ENCODE measurements around the gene HLCS.
A peak's percentile ranks its signal among the peaks of the same experiment; 100 is the strongest.

HLCS gene

DNA sequence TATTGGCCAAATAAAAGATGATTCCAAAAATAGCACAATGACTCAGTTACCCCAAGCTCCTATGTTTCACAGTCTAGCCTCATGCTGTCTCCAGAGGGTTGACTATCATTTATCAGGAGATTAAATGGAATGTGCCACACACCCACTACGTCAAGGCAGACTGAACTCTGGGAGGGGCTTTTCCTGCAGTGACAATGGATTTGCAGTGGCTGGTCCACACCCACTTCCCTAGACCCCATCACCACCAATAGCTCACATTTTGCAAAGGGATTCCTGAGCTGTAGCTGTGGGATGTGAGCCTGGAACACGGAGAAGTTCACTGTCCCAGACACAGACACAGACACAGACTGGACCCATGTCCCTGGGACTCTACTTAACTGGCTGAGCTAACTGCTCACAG, 77.1 kb downstream of the HLCS start:
- DNase-seq (no peak), ATAC-seq (replicated peaks) (no peak)
- Mint-ChIP-seq H3K9me3 (no peaks in the 10 kb centered on the region), H3K4me1 (ENCODE audit: low read depth in 2 of 2) (peaks cover 0 to 2% of the 10 kb centered on the region in 2 donors), H3K36me3 (ENCODE audit: insufficient read depth) (peaks cover 13% of the 10 kb centered on the region), H3K27ac (peak overlapping the region in 1 of 2 donors; percentile 76), H3K27me3 (no peaks in the 10 kb centered on the region), H3K4me3 (no peak overlapping the region)

DNA sequence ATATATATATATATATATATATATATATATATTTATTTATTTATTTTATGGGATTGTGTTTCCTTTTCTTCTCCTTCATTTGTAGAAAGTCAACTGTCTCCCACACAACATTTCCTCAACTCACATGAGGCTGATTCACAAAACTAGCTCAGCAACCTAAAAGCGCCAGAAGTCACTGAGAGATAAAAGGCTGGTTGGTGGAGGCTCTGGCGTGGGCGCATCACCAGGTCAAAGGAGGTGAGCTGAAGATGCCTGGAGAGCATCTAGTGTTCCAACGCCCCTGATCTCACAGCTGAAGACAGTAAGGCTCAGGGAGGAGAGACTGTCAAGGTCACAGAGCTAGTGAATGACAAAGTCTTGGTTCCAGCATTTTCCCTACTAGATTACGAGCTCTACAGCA, 78.0 kb downstream of the HLCS start:
- ATAC-seq (replicated peaks) (no peak), DNase-seq (no peak)
- Mint-ChIP-seq H3K4me1 (ENCODE audit: low read depth in 2 of 2) (peaks cover 0 to 2% of the 10 kb centered on the region in 2 donors), H3K36me3 (ENCODE audit: insufficient read depth) (peaks cover 10% of the 10 kb centered on the region), H3K27ac (no peak overlapping the region), H3K4me3 (no peak overlapping the region), H3K27me3 (no peaks in the 10 kb centered on the region), H3K9me3 (no peaks in the 10 kb centered on the region)

DNA sequence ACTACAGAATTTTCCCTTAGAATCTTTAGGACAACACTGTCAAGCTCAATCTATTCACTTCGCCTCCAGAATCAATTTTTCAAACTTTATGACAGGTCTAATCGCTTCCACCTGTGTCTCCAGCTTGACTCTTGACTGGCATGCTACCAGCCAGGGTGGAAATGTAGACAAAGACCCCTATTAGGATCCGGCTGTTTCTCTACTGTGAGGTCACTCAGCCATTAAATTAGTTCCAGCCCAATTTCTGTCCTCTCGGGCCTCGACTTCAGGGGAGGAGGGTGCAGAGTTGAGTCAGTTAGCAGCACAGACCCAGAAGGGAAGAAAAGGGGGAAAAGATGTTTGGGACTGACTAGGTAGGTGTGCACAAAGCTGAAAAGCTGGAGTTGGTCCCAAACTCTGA, 78.5 kb downstream of the HLCS start:
- Mint-ChIP-seq H3K4me3 (no peak overlapping the region), H3K27ac (no peak overlapping the region), H3K9me3 (no peaks in the 10 kb centered on the region), H3K27me3 (no peaks in the 10 kb centered on the region), H3K36me3 (ENCODE audit: insufficient read depth) (peaks cover 7% of the 10 kb centered on the region), H3K4me1 (ENCODE audit: low read depth in 2 of 2) (peaks cover 0 to 2% of the 10 kb centered on the region in 2 donors)
- DNase-seq (no peak), ATAC-seq (replicated peaks) (no peak)

DNA sequence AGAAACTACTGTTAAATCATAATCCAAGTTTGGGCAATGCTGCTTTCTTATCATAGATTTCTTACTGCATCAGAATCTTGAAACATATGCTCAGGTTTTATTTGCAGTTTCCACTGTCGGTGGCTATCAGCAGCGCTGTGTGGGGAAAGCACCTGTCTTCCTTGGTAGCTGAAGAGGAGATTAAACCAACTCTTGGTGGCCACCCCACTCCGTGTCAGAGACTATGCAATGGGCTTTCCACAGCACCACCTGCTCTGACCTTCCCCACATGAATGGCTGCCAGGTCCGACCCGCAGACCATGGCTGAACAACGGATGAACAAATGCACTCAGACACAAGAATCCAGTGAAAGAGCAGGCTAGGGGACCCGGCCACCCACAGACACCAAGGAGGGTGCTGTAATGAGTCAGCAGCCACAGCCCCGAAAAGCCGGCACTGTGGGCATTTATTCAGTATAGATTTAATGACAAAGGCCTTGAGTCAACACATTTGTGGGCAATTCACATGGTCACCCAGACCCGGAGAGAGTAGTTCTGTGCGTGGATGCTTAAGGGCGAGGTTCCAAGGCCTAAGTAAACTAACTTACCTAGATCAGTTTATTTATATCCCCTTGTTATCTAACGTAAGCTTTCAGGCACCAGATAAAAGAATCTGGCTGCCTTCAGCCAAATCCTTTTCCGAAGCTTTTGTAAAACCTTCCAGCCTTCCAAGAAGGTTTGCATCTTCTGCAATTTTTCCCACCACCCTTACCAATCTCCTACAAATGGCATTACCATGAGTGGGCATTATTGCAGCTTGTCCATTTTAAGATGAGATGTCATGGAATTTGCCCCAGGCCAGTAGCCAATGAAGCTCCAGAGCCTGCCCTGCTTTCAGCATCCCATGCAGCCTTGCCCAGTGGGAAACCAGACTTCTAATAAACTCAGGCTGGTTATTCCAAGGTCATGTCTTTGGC, 82.7 kb downstream of the HLCS start:
- H3K27me3 Mint-ChIP-seq = no peaks in the 10 kb centered on the region
- no peak overlapping the region for H3K4me3 Mint-ChIP-seq
- no peak for DNase-seq
- H3K9me3 Mint-ChIP-seq = no peaks in the 10 kb centered on the region
- H3K4me1 Mint-ChIP-seq (ENCODE audit: low read depth in 2 of 2) = peaks cover 0 to under 1% of the 10 kb centered on the region in 2 donors
- H3K36me3 Mint-ChIP-seq (ENCODE audit: insufficient read depth) = peaks cover 4% of the 10 kb centered on the region
- H3K27ac Mint-ChIP-seq = no peak overlapping the region
- no peak for ATAC-seq (replicated peaks)

DNA sequence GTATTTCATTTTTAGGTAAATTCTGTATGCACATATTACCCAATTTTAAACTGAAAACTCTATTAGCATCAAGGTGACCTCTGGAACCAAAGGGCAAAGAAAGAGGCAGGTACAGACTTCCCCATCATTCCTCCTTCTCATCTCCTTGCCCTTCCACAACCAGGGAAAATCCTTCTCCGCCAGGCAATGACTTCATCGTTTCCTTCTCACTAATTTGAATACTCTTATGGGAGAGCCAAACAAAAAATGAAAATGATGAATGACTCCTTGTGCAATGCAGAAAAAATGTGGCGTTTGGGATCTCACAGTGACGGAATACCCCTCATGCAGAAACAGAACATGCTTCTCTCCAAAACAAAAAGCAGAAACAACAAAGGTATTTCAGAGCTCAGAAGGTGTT, 83.7 kb downstream of the HLCS start:
- Mint-ChIP-seq H3K9me3 (no peaks in the 10 kb centered on the region), H3K27ac (no peak overlapping the region), H3K36me3 (ENCODE audit: insufficient read depth) (peaks cover 4% of the 10 kb centered on the region), H3K4me3 (no peak overlapping the region), H3K27me3 (no peaks in the 10 kb centered on the region), H3K4me1 (ENCODE audit: low read depth in 2 of 2) (no peaks in the 10 kb centered on the region)
- DNase-seq (no peak), ATAC-seq (replicated peaks) (no peak)

DNA sequence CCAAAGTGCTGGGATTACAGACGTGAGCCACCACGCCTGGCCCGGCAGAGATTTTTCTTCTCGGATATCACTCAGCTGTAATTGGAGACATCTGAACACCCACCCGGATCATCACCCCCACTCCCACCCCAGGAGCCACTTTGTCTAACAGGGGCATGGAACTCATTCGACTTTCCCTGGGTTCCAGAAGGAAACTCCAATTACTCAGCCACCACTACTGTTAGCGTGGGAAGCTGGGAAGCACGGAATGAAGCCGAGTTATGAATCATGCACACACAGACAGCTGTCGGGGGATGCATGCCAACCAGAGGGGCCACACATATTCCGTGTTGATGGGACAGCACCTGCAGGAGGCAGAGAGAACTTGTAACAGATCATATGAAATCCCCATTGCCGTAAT, 85.2 kb downstream of the HLCS start:
- Mint-ChIP-seq H3K4me3 (no peak overlapping the region), H3K9me3 (no peaks in the 10 kb centered on the region), H3K4me1 (ENCODE audit: low read depth in 2 of 2) (no peaks in the 10 kb centered on the region), H3K36me3 (ENCODE audit: insufficient read depth) (peaks cover 4% of the 10 kb centered on the region), H3K27me3 (no peaks in the 10 kb centered on the region), H3K27ac (no peak overlapping the region)
- DNase-seq (no peak), ATAC-seq (replicated peaks) (no peak)

DNA sequence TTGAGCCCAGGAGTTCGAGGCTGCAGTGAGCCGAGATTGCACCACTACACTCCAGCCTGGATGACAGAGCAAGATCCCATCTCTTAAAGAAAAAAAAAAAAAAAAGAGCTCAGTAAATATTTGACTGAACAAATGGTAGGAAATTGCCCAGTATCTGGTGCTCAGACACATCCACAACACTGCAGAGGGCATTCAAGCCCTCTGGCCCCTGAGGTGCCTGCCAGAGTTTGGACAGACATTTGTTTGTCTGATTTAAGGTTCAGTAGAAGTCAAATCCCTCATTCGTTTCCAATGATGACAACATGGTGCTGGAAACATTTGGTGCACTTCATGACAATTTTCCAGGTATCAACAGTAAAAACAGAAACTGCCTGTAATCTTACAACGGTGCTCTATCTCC, 86.6 kb downstream of the HLCS start:
- H3K9me3 Mint-ChIP-seq = no peaks in the 10 kb centered on the region
- no peaks in the 10 kb centered on the region for H3K4me1 Mint-ChIP-seq (ENCODE audit: low read depth in 2 of 2)

DNA sequence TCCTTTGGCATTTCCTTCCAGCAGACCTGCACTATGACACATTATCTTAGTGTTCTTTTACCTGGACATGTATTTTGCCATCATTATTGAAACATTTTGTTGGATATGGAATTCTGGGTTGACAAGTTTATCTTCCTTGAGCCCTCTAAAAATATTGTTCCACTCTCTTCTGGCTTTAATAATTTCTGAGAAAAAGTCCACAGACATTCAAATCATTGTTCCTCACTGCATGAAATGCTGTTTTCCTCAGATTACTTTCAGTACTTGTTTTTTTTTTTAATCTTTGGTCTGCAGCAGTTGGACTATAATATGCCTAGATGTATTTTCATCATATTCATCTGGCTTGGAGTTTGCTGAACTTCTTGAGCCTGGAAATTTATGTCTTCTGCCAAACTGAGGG, 88.7 kb downstream of the HLCS start:
- Mint-ChIP-seq H3K9me3 (no peaks in the 10 kb centered on the region), H3K27ac (no peak overlapping the region)

More for the DNA sequence above, 86.6 kb downstream of the HLCS start:
- H3K27ac Mint-ChIP-seq = no peak overlapping the region
- ATAC-seq (replicated peaks) (no peak), DNase-seq (no peak)
- H3K36me3 Mint-ChIP-seq (ENCODE audit: insufficient read depth) = no peaks in the 10 kb centered on the region
- H3K4me3 Mint-ChIP-seq = no peak overlapping the region
- H3K27me3 Mint-ChIP-seq = no peaks in the 10 kb centered on the region

DNA sequence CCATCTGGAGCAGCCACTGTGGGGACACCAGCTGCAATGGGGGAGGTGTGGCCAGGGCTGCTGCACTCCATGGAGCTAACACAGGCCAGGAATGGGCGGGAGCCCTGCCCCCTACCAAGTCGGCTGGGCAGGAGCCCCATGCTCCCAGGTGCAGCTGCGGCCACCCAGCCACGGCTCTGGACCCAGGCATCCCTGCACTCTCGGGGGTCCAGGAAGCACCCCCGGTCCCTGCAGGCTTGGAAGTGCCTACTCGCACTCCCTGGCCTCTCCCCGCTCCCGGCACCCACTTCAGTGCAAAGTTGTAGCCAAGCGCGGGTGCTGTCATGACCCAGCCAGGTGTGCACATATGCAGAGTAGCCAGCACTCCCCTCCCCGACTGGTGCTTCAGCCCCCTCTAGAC, 91.8 kb downstream of the HLCS start:
- Mint-ChIP-seq H3K27me3 (no peaks in the 10 kb centered on the region), H3K9me3 (no peaks in the 10 kb centered on the region), H3K36me3 (ENCODE audit: insufficient read depth) (no peaks in the 10 kb centered on the region), H3K4me1 (ENCODE audit: low read depth in 2 of 2) (no peaks in the 10 kb centered on the region), H3K27ac (no peak overlapping the region), H3K4me3 (no peak overlapping the region)
- ATAC-seq (replicated peaks) (no peak), DNase-seq (no peak)

More for the DNA sequence above, 88.7 kb downstream of the HLCS start:
- H3K4me3 Mint-ChIP-seq = no peak overlapping the region
- no peak for ATAC-seq (replicated peaks)
- DNase-seq = no peak
- H3K27me3 Mint-ChIP-seq = no peaks in the 10 kb centered on the region
- no peaks in the 10 kb centered on the region for H3K36me3 Mint-ChIP-seq (ENCODE audit: insufficient read depth)
- no peaks in the 10 kb centered on the region for H3K4me1 Mint-ChIP-seq (ENCODE audit: low read depth in 2 of 2)

DNA sequence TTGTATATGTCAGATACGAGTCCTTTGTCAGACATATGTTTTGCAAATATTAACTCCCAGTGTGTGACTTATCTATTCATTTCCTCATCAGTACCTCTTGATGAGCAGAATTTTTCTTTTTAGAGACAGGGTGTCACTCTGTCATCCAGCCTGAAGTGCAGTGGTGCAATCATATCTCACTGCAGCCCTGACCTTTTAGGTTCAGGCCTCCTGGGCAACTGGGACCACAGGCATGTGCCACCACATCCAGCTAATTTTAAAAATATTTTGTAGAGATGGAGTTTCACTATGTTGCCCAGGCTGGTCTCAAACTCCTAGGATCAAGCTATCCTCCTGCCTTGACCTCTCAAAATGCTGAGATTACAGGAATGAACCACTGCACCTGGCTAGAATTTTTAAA, 93.0 kb downstream of the HLCS start:
- Mint-ChIP-seq H3K4me1 (ENCODE audit: low read depth in 2 of 2) (no peaks in the 10 kb centered on the region), H3K27me3 (no peaks in the 10 kb centered on the region), H3K36me3 (ENCODE audit: insufficient read depth) (no peaks in the 10 kb centered on the region), H3K27ac (no peak overlapping the region), H3K4me3 (no peak overlapping the region), H3K9me3 (no peaks in the 10 kb centered on the region)
- no peak for DNase-seq
- no peak for ATAC-seq (replicated peaks)

DNA sequence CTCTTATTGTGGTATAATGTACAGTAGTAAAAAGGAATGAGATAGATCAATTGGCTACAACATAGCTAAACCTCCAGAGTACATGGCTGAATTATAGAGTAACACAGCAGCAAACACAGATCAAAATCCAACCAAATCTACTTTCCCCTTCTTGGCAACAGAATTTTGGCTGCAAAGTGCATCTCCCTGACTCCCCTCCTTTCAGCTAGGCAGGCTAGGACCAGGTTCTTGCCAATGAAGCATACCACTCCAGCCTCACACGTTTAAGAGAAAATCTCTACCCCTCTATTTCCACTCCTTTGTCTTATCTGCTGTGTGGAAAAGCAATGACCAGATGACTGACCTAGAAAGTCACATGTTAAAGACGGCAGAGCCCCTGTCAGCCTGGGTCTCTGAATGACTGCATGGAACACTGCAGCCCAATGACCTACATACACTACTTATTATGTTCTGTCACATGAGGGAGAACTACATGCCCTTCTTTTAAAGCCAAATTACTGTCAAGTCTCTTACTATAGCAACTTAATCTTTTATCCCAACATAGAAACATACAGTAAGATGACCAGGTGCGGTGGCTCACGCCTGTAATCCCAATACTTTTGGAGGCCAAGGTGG, 99.1 kb downstream of the HLCS start:
- H3K9me3 Mint-ChIP-seq = no peaks in the 10 kb centered on the region
- peak overlapping the region in 1 of 2 donors; percentile 50 for H3K27ac Mint-ChIP-seq
- peaks cover 2 to 14% of the 10 kb centered on the region in 2 donors for H3K4me1 Mint-ChIP-seq (ENCODE audit: low read depth in 2 of 2)
- no peaks in the 10 kb centered on the region for H3K27me3 Mint-ChIP-seq
- no peak overlapping the region for H3K4me3 Mint-ChIP-seq
- DNase-seq = no peak
- ATAC-seq (replicated peaks) = no peak
- no peaks in the 10 kb centered on the region for H3K36me3 Mint-ChIP-seq (ENCODE audit: insufficient read depth)

DNA sequence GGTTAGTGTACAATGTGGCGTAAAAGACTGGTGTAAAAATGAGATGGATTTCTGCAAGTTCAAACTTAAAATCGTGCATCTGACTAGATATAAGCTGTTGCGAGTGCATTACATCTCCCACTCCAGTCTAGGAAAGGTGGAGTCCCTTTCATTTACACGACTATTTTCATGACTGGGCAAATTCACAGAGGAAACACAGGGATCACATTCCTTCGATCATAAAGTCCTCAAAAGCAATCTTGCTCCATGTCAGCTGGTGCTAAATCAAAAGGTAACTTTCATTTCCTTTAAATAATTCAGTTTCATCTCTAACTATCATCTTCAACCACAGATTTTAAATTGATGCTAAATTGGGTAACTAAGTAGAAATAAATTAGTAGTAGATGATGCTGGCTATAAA, 100.0 kb downstream of the HLCS start:
- Mint-ChIP-seq H3K4me1 (ENCODE audit: low read depth in 2 of 2) (peaks cover 2 to 19% of the 10 kb centered on the region in 2 donors), H3K9me3 (no peaks in the 10 kb centered on the region), H3K36me3 (ENCODE audit: insufficient read depth) (no peaks in the 10 kb centered on the region), H3K27me3 (no peaks in the 10 kb centered on the region), H3K4me3 (no peak overlapping the region), H3K27ac (peak overlapping the region in 1 of 2 donors; percentile 50)
- no peak for DNase-seq
- no peak for ATAC-seq (replicated peaks)

DNA sequence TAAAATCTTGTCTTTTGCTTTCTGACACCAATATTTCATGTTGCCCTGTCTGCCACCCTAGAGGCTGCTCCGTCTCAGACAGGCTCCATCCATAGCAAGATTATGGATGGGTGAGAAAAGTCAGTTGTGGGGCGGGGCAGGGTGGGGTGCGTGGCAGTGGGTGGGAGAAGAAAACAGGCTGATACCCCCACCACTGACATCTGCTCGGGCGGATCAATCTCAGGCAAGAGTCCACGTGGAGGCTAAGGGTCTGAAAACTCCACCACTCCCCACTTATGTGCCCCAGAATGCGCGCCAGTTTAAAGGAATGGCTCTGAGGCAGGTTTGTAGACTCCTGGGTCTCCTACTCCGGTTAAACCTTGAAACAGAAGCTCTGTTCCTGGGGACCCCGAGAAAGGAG, 101.5 kb downstream of the HLCS start:
- no peaks in the 10 kb centered on the region for H3K27me3 Mint-ChIP-seq
- H3K4me1 Mint-ChIP-seq (ENCODE audit: low read depth in 2 of 2) = peaks cover 5 to 24% of the 10 kb centered on the region in 2 donors
- no peak overlapping the region for H3K4me3 Mint-ChIP-seq
- no peak overlapping the region for H3K27ac Mint-ChIP-seq
- H3K9me3 Mint-ChIP-seq = no peaks in the 10 kb centered on the region
- no peaks in the 10 kb centered on the region for H3K36me3 Mint-ChIP-seq (ENCODE audit: insufficient read depth)
- ATAC-seq (replicated peaks) (no peak), DNase-seq (no peak)

DNA sequence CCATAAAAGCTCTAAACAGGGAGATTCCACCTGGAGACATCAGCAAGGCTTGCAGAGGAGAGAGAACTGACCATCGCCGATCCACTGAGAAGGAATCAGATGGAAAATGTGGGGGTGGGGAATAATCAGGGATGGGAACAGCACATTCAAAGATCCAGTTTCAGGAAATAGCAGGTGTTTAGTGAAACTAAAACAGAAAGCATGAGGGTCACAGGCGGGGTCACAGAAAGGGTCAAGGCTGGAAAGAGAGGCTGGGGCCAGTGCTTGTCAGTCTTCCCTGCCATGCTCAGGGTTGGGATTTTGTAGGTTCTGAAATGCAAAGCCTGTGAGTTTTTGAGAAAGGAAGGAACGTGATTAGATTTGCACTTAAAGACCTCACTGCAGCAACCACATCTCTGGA, 103.2 kb downstream of the HLCS start:
- H3K27ac Mint-ChIP-seq = no peak overlapping the region
- ATAC-seq (replicated peaks) = no peak
- no peak for DNase-seq
- H3K36me3 Mint-ChIP-seq (ENCODE audit: insufficient read depth) = no peaks in the 10 kb centered on the region
- peaks cover 10 to 27% of the 10 kb centered on the region in 2 donors for H3K4me1 Mint-ChIP-seq (ENCODE audit: low read depth in 2 of 2)
- no peaks in the 10 kb centered on the region for H3K27me3 Mint-ChIP-seq
- H3K4me3 Mint-ChIP-seq = no peak overlapping the region
- no peaks in the 10 kb centered on the region for H3K9me3 Mint-ChIP-seq

Data from effector memory CD8-positive, alpha-beta T cell (primary cell).